IMR-90 (cell line): ENCODE measurements around the gene UTP14A. TPM values are rescaled to one million over a fixed set of nuclear protein-coding genes. Genes with fewer than 3 reads are reported as not detected.

Experiments used
- ATAC-seq: fragments of 200-7000 bp; cut with Tn5 transposase; 2 replicates; pipeline ENCODE4 v1.9.1; 2020; ENCODE audit warnings: low read depth, mild to moderate bottlenecking, moderate library complexity
- BruUV-seq: library from RNA; stranded (reverse); fragments of 400-500 nt; replicated peaks from 2 replicates; lab custom pipeline; 2021; lab: Mats Ljungman, UMichigan
- CTCF ChIA-PET: fragments of 300-600 bp; formaldehyde crosslinking; extraction: SDS; loops from one replicate; lab custom pipeline; 2021; ENCODE audit warnings: antibody characterized with exemption; lab: Yijun Ruan, JAX
- POLR2A ChIA-PET: fragments of 300-600 bp; sonication (Branson Sonifier 250); formaldehyde crosslinking; loops from one replicate; lab custom pipeline; 2022; ENCODE audit warnings: antibody characterized with exemption; ENCODE audit not compliant: unreplicated experiment; lab: Charles Lee
- DNase-seq: peaks from one replicate; pipeline ENCODE4 v3.0.0; 2013
- H2AFZ ChIP-seq: replicated peaks from 2 replicates; pipeline ENCODE3; 2013; ENCODE audit warnings: low read length, mild to moderate bottlenecking; ENCODE audit not compliant: poor library complexity
- H2AK5ac ChIP-seq: 2 replicates; pipeline ENCODE4 v1.6.1; 2013; ENCODE audit warnings: low read depth, low read length, inconsistent platforms
- H2AK9ac ChIP-seq: replicated peaks from 2 replicates; pipeline ENCODE3; 2013; ENCODE audit warnings: mild to moderate bottlenecking, low read depth, low read length, moderate library complexity; ENCODE audit not compliant: poor library complexity
- H2BK120ac ChIP-seq: 2 replicates; pipeline ENCODE4 v1.6.1; 2013; ENCODE audit warnings: low read depth, low read length, inconsistent platforms
- H2BK15ac ChIP-seq: 3 replicates; pipeline ENCODE4 v1.6.1; 2013; ENCODE audit warnings: low read depth, low read length, inconsistent platforms
- H2BK20ac ChIP-seq: 2 replicates; pipeline ENCODE4 v1.6.1; 2013; ENCODE audit warnings: low read depth, mild to moderate bottlenecking, inconsistent platforms, low read length, moderate library complexity
- H2BK5ac ChIP-seq: 2 replicates; pipeline ENCODE4 v1.6.1; 2013; ENCODE audit warnings: mild to moderate bottlenecking, low read depth, low read length, inconsistent platforms; ENCODE audit not compliant: poor library complexity, severe bottlenecking
- H3K14ac ChIP-seq: replicated peaks from 2 replicates; pipeline ENCODE4 v1.6.1; 2013; ENCODE audit warnings: low read depth, low read length, inconsistent platforms
- H3K18ac ChIP-seq: 2 replicates; pipeline ENCODE4 v1.6.1; 2013; ENCODE audit warnings: low read depth, low read length, control low read depth
- H3K23ac ChIP-seq: 2 replicates; pipeline ENCODE4 v1.6.1; 2013; ENCODE audit warnings: low read depth, low read length, inconsistent platforms
- H3K27ac ChIP-seq: 2 replicates; pipeline ENCODE4 v1.5.1; 2013; ENCODE audit warnings: mild to moderate bottlenecking, control low read depth, low read length; ENCODE audit not compliant: insufficient read depth
- H3K27me3 ChIP-seq: 2 replicates; pipeline ENCODE4 v1.6.1; 2013; ENCODE audit warnings: low read length; ENCODE audit not compliant: control insufficient read depth, insufficient read depth
- H3K36me3 ChIP-seq: 2 replicates; pipeline ENCODE4 v1.6.1; 2013; ENCODE audit warnings: low read length, mixed read lengths; ENCODE audit not compliant: control insufficient read depth, insufficient read depth
- H3K4ac ChIP-seq: 2 replicates; pipeline ENCODE4 v1.6.1; 2013; ENCODE audit warnings: low read depth, low read length, inconsistent platforms
- H3K4me1 ChIP-seq: 2 replicates; pipeline ENCODE4 v1.6.1; 2013; ENCODE audit warnings: low read length, mixed read lengths; ENCODE audit not compliant: control insufficient read depth, insufficient read depth
- H3K4me2 ChIP-seq: 2 replicates; pipeline ENCODE4 v1.6.1; 2013; ENCODE audit warnings: low read depth, mild to moderate bottlenecking, control low read depth, low read length, moderate library complexity
- H3K4me3 ChIP-seq: 2 replicates; pipeline ENCODE4 v1.5.1; 2013; ENCODE audit warnings: low read depth, mild to moderate bottlenecking, control low read depth, low read length, moderate library complexity; ENCODE audit not compliant: insufficient read depth
- H3K56ac ChIP-seq: 2 replicates; pipeline ENCODE4 v1.6.1; 2013; ENCODE audit warnings: low read length, inconsistent platforms; ENCODE audit not compliant: insufficient read depth; ENCODE audit errors: extremely low read depth
- H3K79me1 ChIP-seq, 2 experiments: 2 replicates each; pipeline ENCODE4 v1.6.1; 2013; ENCODE audit warnings: low read length in 2 of 2, inconsistent platforms in 1 of 2, low read depth in 1 of 2
- H3K9ac ChIP-seq: 2 replicates; pipeline ENCODE4 v1.6.1; 2013; ENCODE audit warnings: low read depth, low read length, control low read depth
- H3K9me1 ChIP-seq: 2 replicates; pipeline ENCODE4 v1.6.1; 2013; ENCODE audit warnings: low read length, inconsistent platforms; ENCODE audit not compliant: insufficient read depth
- H3K9me3 ChIP-seq: 2 replicates; pipeline ENCODE4 v1.6.1; 2013; ENCODE audit warnings: low read length; ENCODE audit not compliant: control insufficient read depth, insufficient read depth
- H4K20me1 ChIP-seq: 2 replicates; pipeline ENCODE4 v1.6.1; 2013; ENCODE audit warnings: low read length, inconsistent platforms; ENCODE audit not compliant: insufficient read depth
- H4K5ac ChIP-seq: 2 replicates; pipeline ENCODE4 v1.6.1; 2013; ENCODE audit warnings: mild to moderate bottlenecking, low read depth, low read length, control low read depth
- H4K8ac ChIP-seq, 2 experiments: 2 replicates each; pipeline ENCODE4 v1.6.1; 2013; ENCODE audit warnings: low read depth in 2 of 2, low read length in 2 of 2, control low read depth in 1 of 2, inconsistent platforms in 1 of 2
- H4K91ac ChIP-seq: 2 replicates; pipeline ENCODE4 v1.6.1; 2013; ENCODE audit warnings: low read depth, low read length, inconsistent platforms; ENCODE audit not compliant: insufficient read depth
- BHLHE40 ChIP-seq: fragments of 150-350 bp; IDR thresholded peaks from 2 replicates; pipeline ENCODE4 v1.6.1; 2016; ENCODE audit warnings: mild to moderate bottlenecking, low read depth, low read length
- CEBPB ChIP-seq: IDR thresholded peaks from 2 replicates; pipeline ENCODE4 v1.6.1; 2012; ENCODE audit warnings: low read depth, low read length, improper control_type of control experiment
- CHD1 ChIP-seq: IDR thresholded peaks from 2 replicates; pipeline ENCODE4 v1.6.1; 2012; ENCODE audit warnings: low read depth, low read length, improper control_type of control experiment
- CTCF ChIP-seq: conservative IDR thresholded peaks from 2 replicates; pipeline ENCODE4 v1.5.1; 2012; ENCODE audit warnings: mild to moderate bottlenecking, low read depth, low read length, improper control_type of control experiment
- FOS ChIP-seq: fragments of 150-350 bp; IDR thresholded peaks from 2 replicates; pipeline ENCODE4 v1.6.1; 2016; ENCODE audit warnings: low read depth, low read length
- MAFK ChIP-seq: IDR thresholded peaks from 2 replicates; pipeline ENCODE4 v1.6.1; 2012; ENCODE audit warnings: low read depth, low read length, improper control_type of control experiment
- NFE2L2 ChIP-seq: fragments of 150-350 bp; IDR thresholded peaks from 2 replicates; pipeline ENCODE4 v1.6.1; 2016; ENCODE audit warnings: low read depth, mild to moderate bottlenecking, low read length
- RCOR1 ChIP-seq: IDR thresholded peaks from 2 replicates; pipeline ENCODE4 v1.6.1; 2012; ENCODE audit warnings: mild to moderate bottlenecking, low read length, improper control_type of control experiment; ENCODE audit not compliant: insufficient replicate concordance
- RFX5 ChIP-seq: IDR thresholded peaks from 2 replicates; pipeline ENCODE4 v1.8.0; 2012; ENCODE audit warnings: low read depth, mild to moderate bottlenecking, low read length, moderate library complexity
- USF2 ChIP-seq: fragments of 150-350 bp; IDR thresholded peaks from 2 replicates; pipeline ENCODE4 v1.6.1; 2017; ENCODE audit warnings: mild to moderate bottlenecking, antibody characterized with exemption, low read length, low read depth
- WGBS, 2 experiments: methylation state at CpG; one replicate each; pipeline versions ENCODE4 v1.1.5 to v1.1.7; 2013; ENCODE audit warnings: missing lambda C conversion rate in 2 of 2; ENCODE audit not compliant: insufficient read length in 1 of 2; ENCODE audit errors: extremely low coverage in 2 of 2; 5-methylcytosine and 5-hydroxymethylcytosine counted together
- dilution Hi-C: fragments of 300-500 bp; cut with HindIII; formaldehyde crosslinking; loops from one replicate; pipeline ENCODE4 v1.14.3; 2018; ENCODE audit warnings: low sequenced_read_pairs; ENCODE audit not compliant: unreplicated experiment
- in situ Hi-C: fragments of 300-500 bp; cut with MboI; formaldehyde crosslinking; loops from 3 replicates; pipeline ENCODE4 v1.14.3; 2019; ENCODE audit warnings: low sequenced_read_pairs, inconsistent platforms, mixed read lengths
- intact Hi-C: fragments of 100-400 bp; cut with micrococcal nuclease; formaldehyde crosslinking; loops from 2 replicates; pipeline ENCODE4 v1.10.0; 2022
- polyA plus RNA-seq, 3 experiments: library from polyadenylated mRNA; depleted of rRNA; stranded (reverse); fragments of >200 nt; gene quantifications; 2 replicates each; pipeline ENCODE4 v1.2.3, GENCODE V29; 2012; ENCODE audit warnings: low replicate concordance in 1 of 3
- total RNA-seq: library from RNA; depleted of rRNA; stranded (reverse); fragments of >200 nt; gene quantifications from 2 replicates; pipeline ENCODE4 v1.2.3, GENCODE V29; 2012

UTP14A gene
- total and polyA plus RNA-seq, 2 of the 4 experiments (the other 2 are of a cell fraction), result 13.8 to 15.2 TPM

- H2AK9ac ChIP-seq, result peak overlapping the region; percentile 10
- H3K79me1 ChIP-seq, result no peaks in the 10 kb centered on the region
- no peaks in the 10 kb centered on the region for H3K9me1 ChIP-seq
- H3K27ac ChIP-seq, result no peak overlapping the region
- H4K5ac ChIP-seq, result no peak overlapping the region; the same call in 1 of the 2 replicates
- H3K56ac ChIP-seq, result no peak overlapping the region
- H2BK5ac ChIP-seq, result no peak overlapping the region
- peak overlapping the region; percentile 46 for H3K4ac ChIP-seq
- H3K36me3 ChIP-seq, result no peaks in the 10 kb centered on the region
- POLR2A ChIA-PET, result no interaction called here
- 0 out of 2 replicates have a peak overlapping the region, but pooled peaks have one; percentile 15 for H2BK120ac ChIP-seq
- no peak overlapping the region; the same call in 1 of the 2 replicates for H3K18ac ChIP-seq
- no peak overlapping the region for H2BK20ac ChIP-seq
- no peak overlapping the region for H2AK5ac ChIP-seq
- H3K9me3 ChIP-seq, result no peaks in the 10 kb centered on the region
- peak overlapping the region; percentile 91 for H2AFZ ChIP-seq
- peak; percentile 16 for DNase-seq
- peak; percentile 60 for ATAC-seq
- H3K4me3 ChIP-seq, result peak overlapping the region; percentile 26; the same call in 1 of the 2 replicates
- no peak overlapping the region for H3K23ac ChIP-seq
- H3K4me2 ChIP-seq, result peak overlapping the region; percentile 62; the same call in 1 of the 2 replicates
- WGBS, 2 experiments, result 40% methylated on average over 25 of the region's 56 CpGs; no CpG with 5 or more reads in 1 of the 2 experiments
- H4K20me1 ChIP-seq, result no peaks in the 10 kb centered on the region
- H3K9ac ChIP-seq, result no peak overlapping the region
- H3K4me1 ChIP-seq, result peaks cover 6% of the 10 kb centered on the region; the same call in 1 of the 2 replicates
- H3K14ac ChIP-seq, result no peak overlapping the region
- CTCF ChIA-PET, result no interaction called here
- intact Hi-C loops, result no loop called here
- no peak overlapping the region for H2BK15ac ChIP-seq
- dilution Hi-C loops, result no loop called here
- no TSS peak for BruUV-seq
- TF ChIP-seq MAFK, result no peak
- no peak for TF ChIP-seq CTCF
- TF ChIP-seq CHD1, result no peak
- TF ChIP-seq RCOR1, result no peak
- no peak for TF ChIP-seq NFE2L2
- TF ChIP-seq BHLHE40, result no peak
- no peak for TF ChIP-seq RFX5
- TF ChIP-seq CEBPB, result no peak
- TF ChIP-seq FOS, result no peak
- no peak for TF ChIP-seq USF2
- H3K27me3 ChIP-seq, result peaks cover 7% of the 10 kb centered on the region
- peak overlapping the region; percentile 61 for H4K91ac ChIP-seq
- in situ Hi-C loops, result no loop called here
- H4K8ac ChIP-seq, result peak overlapping the region; percentile 80 to 84; a peak in 3 of 4 replicates
Measured at GRCh38 chrX:129957241-129958082, 51.5 kb downstream of the UTP14A start.
